ENCODE measurements around the gene ESR1.

GRCh38 chr6:151963001-151963400 is 155.5 kb downstream of the ESR1 start:
- TF ChIP-seq EZH2 (IDR thresholded peaks at IDR 0.05) = no peak
- TF ChIP-seq, protein P1, sequence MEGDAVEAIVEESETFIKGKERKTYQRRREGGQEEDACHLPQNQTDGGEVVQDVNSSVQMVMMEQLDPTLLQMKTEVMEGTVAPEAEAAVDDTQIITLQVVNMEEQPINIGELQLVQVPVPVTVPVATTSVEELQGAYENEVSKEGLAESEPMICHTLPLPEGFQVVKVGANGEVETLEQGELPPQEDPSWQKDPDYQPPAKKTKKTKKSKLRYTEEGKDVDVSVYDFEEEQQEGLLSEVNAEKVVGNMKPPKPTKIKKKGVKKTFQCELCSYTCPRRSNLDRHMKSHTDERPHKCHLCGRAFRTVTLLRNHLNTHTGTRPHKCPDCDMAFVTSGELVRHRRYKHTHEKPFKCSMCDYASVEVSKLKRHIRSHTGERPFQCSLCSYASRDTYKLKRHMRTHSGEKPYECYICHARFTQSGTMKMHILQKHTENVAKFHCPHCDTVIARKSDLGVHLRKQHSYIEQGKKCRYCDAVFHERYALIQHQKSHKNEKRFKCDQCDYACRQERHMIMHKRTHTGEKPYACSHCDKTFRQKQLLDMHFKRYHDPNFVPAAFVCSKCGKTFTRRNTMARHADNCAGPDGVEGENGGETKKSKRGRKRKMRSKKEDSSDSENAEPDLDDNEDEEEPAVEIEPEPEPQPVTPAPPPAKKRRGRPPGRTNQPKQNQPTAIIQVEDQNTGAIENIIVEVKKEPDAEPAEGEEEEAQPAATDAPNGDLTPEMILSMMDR (IDR thresholded peaks at IDR 0.05) = no peak
